ENCODE measurements around the gene BPI.
"Not testable (repeated sequence)": the region's sequence is repeated elsewhere in the genome, so short reads cannot be mapped to it uniquely, and the experiment has no call there.

Gene BPI

DNA sequence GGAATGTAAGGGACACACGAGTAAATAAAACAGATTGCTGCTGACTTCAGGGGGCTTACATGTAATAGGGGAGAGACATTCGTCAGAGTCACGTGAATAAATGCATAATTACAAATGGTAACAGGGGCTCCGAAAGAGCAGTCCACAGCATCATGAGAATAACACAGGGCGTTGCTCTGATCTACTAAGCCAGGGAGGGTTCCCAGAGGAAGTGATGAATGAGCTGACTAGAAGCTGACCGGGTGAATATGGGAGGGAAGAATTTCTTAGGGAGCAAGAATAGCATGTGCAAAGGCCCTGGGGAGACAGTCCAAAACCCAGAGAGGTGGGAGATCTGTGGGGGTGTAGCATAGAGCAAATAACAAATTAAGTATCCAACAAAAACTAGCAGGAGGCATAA lies 2.4 kb downstream of the BPI start:
- H3K9me3 Mint-ChIP-seq = no peaks in the 10 kb centered on the region
- no peak overlapping the region for H3K4me3 Mint-ChIP-seq
- H3K27ac Mint-ChIP-seq = no peak overlapping the region
- H3K27me3 Mint-ChIP-seq = peaks cover 67% of the 10 kb centered on the region
- H3K36me3 Mint-ChIP-seq (ENCODE audit: low read depth) = no peaks in the 10 kb centered on the region
- peaks cover 22% of the 10 kb centered on the region for H3K4me1 Mint-ChIP-seq (ENCODE audit: low read depth)

DNA sequence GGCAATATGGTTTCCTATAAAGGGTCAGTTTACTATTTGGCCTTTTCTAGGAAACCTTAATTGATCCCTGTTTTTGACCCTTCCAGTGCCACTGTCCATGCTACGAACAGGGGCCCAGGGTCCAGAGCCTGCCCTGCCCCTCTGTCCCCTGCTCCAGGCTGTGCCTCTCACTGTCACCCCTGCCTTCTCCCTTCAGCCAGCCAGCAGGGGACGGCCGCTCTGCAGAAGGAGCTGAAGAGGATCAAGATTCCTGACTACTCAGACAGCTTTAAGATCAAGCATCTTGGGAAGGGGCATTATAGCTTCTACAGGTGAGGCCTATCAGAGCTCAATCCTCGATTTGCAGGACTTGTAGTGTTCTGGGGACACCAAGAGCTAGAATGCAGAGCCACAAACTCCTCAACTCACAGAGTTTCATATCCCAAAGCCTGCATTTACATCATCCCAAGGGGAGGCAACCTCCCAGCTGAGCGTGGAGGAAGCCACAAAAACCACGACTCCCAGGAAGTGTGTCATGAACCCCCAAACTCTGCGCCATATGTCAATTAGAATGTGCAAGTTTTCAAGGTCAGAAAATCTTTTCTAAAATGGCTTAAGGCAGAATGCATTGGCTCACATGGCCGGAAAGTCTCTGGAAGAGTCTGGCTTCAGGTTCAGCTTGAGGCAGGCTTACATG lies 3.6 kb downstream of the BPI start:
- Mint-ChIP-seq H3K9me3 (no peaks in the 10 kb centered on the region), H3K4me1 (ENCODE audit: low read depth) (peaks cover 22% of the 10 kb centered on the region), H3K36me3 (ENCODE audit: low read depth) (no peaks in the 10 kb centered on the region), H3K27me3 (peaks cover 65% of the 10 kb centered on the region), H3K4me3 (no peak overlapping the region), H3K27ac (no peak overlapping the region)

DNA sequence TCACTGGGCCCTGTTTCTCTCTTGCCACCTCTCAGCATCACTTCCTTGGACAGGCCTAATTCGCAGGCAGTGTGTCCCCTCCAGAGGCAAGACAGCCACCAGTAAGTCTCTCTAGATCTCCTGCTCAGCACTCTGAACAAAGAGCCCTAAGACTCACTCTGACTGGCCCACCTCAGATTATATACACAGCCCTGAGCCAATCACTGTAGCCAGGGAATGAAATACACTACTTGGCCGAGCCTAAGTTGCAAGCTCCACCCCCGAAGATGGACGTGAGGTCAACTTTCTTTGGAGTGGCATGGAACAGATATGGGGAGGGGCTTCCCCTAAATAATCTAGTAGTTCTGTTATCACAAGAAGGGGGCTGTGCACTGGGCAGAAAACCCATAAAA lies 4.1 kb downstream of the BPI start:
- H3K27ac Mint-ChIP-seq = no peak overlapping the region
- H3K4me1 Mint-ChIP-seq (ENCODE audit: low read depth) = peaks cover 19% of the 10 kb centered on the region

GRCh38 chr20:38308447-38308846 lies 4.5 kb downstream of the BPI start:
- Mint-ChIP-seq H3K27me3 (peaks cover 58% of the 10 kb centered on the region), H3K4me1 (ENCODE audit: low read depth) (peaks cover 15% of the 10 kb centered on the region), H3K9me3 (no peaks in the 10 kb centered on the region), H3K36me3 (ENCODE audit: low read depth) (no peaks in the 10 kb centered on the region), H3K4me3 (no peak overlapping the region), H3K27ac (no peak overlapping the region)

More for the DNA sequence above, 4.1 kb downstream of the BPI start:
- H3K4me3 Mint-ChIP-seq = no peak overlapping the region
- peaks cover 62% of the 10 kb centered on the region for H3K27me3 Mint-ChIP-seq
- no peaks in the 10 kb centered on the region for H3K36me3 Mint-ChIP-seq (ENCODE audit: low read depth)
- H3K9me3 Mint-ChIP-seq = no peaks in the 10 kb centered on the region

GRCh38 chr20:38311091-38311490 lies 7.1 kb downstream of the BPI start:
- no peak overlapping the region for H3K4me3 Mint-ChIP-seq
- no peaks in the 10 kb centered on the region for H3K36me3 Mint-ChIP-seq (ENCODE audit: low read depth)
- peaks cover 42% of the 10 kb centered on the region for H3K27me3 Mint-ChIP-seq
- no peaks in the 10 kb centered on the region for H3K9me3 Mint-ChIP-seq
- no peaks in the 10 kb centered on the region for H3K4me1 Mint-ChIP-seq (ENCODE audit: low read depth)
- no peak overlapping the region for H3K27ac Mint-ChIP-seq

DNA sequence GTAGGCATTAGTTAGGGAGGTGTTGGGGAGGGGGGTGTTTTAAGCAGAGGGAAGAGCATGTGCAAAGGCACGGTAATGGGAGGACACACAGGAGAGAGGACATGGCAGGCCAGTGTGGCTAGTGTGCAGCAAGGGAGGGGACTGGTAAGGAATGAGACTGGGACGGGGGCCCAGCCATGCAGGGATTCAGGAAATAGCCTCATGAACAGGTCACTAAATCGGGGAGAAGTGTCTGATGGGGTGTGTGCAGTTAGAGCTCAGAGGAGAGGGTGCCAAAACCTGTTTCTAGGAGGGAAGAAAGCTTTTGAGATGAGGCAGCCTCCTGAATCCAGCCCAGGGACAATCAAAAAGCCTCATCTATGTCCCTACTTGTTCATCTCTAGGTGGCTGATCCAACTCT lies 7.5 kb downstream of the BPI start:
- peaks cover 42% of the 10 kb centered on the region for H3K27me3 Mint-ChIP-seq
- H3K36me3 Mint-ChIP-seq (ENCODE audit: low read depth) = no peaks in the 10 kb centered on the region
- H3K4me3 Mint-ChIP-seq = no peak overlapping the region
- no peak overlapping the region for H3K27ac Mint-ChIP-seq
- no peaks in the 10 kb centered on the region for H3K4me1 Mint-ChIP-seq (ENCODE audit: low read depth)
- no peaks in the 10 kb centered on the region for H3K9me3 Mint-ChIP-seq

DNA sequence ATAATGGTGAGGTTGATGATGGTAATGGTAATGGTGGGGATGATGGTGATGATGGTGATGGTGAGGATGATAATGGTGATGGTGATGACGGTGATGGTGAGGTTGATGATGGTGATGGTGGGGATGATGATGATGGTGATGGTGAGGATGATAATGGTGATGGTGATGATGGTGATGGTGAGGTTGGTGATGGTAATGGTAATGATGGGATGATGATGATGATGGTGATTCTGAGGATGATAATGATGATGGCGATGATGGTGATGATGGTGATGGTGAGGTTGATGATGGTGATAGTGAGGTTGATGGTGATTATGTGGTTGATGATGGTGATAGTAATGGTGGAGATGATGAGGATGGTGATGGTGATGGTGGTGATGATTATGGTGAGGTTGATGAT lies 9.7 kb downstream of the BPI start:
- Mint-ChIP-seq H3K36me3 (ENCODE audit: low read depth) (no peaks in the 10 kb centered on the region), H3K27ac (no peak overlapping the region), H3K27me3 (peaks cover 44% of the 10 kb centered on the region), H3K9me3 (no peaks in the 10 kb centered on the region), H3K4me3 (no peak overlapping the region), H3K4me1 (ENCODE audit: low read depth) (peaks cover 10% of the 10 kb centered on the region)

DNA sequence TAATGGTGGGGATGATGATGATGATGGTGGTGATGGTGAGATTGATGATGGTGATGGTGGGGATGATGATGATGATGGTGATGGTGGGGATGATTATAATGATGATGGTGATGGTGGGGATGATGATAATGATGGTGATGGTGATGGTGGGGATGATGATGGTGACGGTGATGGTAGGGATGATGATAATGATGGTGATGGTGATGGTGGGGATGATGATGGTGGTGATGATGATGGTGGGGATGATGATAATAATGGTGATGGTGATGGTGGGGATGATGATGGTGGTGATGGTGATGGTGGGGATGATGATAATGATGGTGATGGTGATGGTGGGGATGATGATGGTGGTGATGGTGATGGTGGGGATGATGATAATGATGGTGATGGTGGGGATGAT lies 10.4 kb downstream of the BPI start:
- not testable (repeated sequence) for H3K27ac Mint-ChIP-seq; H3K36me3 Mint-ChIP-seq (ENCODE audit: low read depth); H3K4me3 Mint-ChIP-seq; H3K9me3 Mint-ChIP-seq
- H3K4me1 Mint-ChIP-seq (ENCODE audit: low read depth) = peaks cover 10% of the 10 kb centered on the region
- peaks cover 44% of the 10 kb centered on the region for H3K27me3 Mint-ChIP-seq

DNA sequence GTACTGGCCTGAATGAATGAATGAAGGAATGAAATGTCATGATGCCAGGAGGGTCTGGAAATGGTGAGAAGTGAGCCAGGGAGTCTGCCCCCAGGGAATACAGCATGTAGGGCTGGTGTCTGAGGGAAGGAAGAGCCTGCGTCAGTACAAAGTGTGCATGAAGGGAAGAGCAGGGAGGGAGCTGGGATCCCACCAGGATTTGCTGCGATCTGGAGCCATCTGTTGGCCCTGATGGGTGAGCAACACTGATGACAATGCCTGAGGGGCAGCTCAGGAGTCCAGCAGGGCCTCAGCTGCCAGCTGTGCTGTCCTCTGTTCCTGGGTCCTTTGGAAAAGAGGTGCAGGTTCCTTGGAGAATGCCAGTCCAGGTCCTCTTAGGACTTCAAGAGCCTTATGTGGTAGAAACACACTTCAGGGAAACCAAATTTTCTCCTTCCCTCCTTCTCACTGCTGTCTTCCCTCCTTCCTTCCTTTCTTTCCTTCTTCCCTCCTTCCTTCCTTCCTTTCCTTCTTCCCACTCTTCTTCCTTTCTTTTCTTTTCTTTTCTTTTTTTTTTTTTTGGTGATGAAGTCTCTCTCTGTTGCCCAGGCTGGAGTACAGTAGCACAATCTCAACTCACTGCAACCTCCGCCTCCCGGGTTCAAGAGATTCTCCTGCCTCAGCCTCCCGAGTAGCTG lies 11.5 kb downstream of the BPI start:
- no peak overlapping the region for H3K27ac Mint-ChIP-seq
- no peaks in the 10 kb centered on the region for H3K36me3 Mint-ChIP-seq (ENCODE audit: low read depth)
- H3K4me1 Mint-ChIP-seq (ENCODE audit: low read depth) = peaks cover 10% of the 10 kb centered on the region
- no peak overlapping the region for H3K4me3 Mint-ChIP-seq
- peaks cover 51% of the 10 kb centered on the region for H3K27me3 Mint-ChIP-seq
- H3K9me3 Mint-ChIP-seq = no peaks in the 10 kb centered on the region

DNA sequence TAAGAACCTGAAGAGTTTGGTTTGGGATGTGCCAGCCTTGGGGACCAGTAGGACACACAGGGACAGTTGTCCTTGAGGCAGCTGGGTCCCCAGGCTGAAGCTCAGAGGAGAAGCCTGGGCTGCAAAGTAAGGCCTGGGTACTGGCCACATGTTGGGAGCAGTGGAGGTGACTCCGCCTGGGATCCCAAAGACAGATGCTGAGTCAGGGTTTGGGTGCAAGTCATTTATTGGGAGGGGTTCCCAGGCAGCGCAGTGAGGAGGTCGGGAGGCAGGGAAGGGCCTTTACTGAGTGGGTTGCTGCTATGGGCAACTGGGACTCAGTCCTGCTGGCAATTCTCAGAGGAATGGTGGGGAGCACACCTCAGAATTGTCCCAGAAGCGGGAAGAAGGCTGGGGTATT lies 12.4 kb downstream of the BPI start:
- Mint-ChIP-seq H3K4me3 (no peak overlapping the region), H3K4me1 (ENCODE audit: low read depth) (peaks cover 10% of the 10 kb centered on the region), H3K27ac (no peak overlapping the region), H3K9me3 (no peaks in the 10 kb centered on the region), H3K27me3 (peaks cover 47% of the 10 kb centered on the region), H3K36me3 (ENCODE audit: low read depth) (no peaks in the 10 kb centered on the region)

- Mint-ChIP-seq H3K4me1 (ENCODE audit: low read depth) (peaks cover 10% of the 10 kb centered on the region), H3K27ac (no peak overlapping the region), H3K4me3 (no peak overlapping the region), H3K9me3 (no peaks in the 10 kb centered on the region), H3K36me3 (ENCODE audit: low read depth) (no peaks in the 10 kb centered on the region), H3K27me3 (peaks cover 46% of the 10 kb centered on the region)
Observed at GRCh38 chr20:38317422-38317821, 13.5 kb downstream of the BPI start.

DNA sequence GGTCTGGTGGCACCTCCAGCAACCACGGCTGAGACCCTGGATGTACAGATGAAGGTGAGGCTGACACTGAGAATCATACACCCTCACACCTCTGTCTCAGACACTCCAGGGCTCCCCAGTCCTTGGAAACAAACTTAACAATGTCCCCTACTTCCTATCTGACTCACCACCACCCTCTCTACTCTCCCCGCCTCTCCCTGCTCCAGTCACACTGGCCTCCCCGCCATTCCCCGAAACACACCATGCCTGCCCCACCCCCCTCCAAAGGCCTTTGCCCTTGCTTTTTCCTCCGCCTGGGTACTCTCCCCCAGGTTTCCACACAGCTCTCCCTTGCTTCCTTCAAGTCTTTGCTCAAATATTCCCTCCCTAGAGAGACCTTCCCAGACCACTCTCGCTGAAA lies 16.3 kb downstream of the BPI start:
- peaks cover 43% of the 10 kb centered on the region for H3K27me3 Mint-ChIP-seq
- no peak overlapping the region for H3K4me3 Mint-ChIP-seq
- peaks cover 10% of the 10 kb centered on the region for H3K4me1 Mint-ChIP-seq (ENCODE audit: low read depth)
- H3K9me3 Mint-ChIP-seq = no peaks in the 10 kb centered on the region
- no peaks in the 10 kb centered on the region for H3K36me3 Mint-ChIP-seq (ENCODE audit: low read depth)
- no peak overlapping the region for H3K27ac Mint-ChIP-seq

DNA sequence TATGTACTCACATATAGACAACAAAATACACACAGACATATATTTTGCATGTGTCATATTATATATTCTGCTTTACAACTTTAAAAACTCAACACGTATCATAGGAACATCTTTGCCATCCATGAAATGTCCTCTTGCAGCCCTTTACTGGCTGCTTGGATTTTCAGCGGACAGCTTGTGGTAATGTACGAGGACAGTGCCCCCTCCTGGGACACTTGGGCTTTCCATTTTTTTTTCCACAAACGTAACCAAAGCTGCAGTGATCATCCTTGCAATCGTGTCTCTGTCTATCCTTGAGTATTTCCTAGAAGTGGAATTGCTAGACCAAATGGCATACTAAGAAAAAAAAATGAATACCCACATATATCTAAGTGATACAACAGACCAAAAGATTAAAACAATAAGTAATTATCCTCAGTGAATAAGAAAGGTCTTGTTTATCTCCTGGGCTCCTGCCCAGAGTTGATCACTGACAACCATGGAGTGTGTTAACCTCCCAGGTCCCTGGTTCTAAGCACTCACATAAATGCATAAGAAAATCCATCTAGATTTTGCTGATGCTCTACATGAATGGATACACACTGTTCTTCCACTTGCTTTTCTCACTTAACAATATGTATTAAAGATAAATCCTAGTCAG lies 18.1 kb downstream of the BPI start:
- H3K4me1 Mint-ChIP-seq (ENCODE audit: low read depth) = peaks cover 5% of the 10 kb centered on the region

GRCh38 chr20:38324159-38324558 lies 20.2 kb downstream of the BPI start:
- Mint-ChIP-seq H3K36me3 (ENCODE audit: low read depth) (no peaks in the 10 kb centered on the region), H3K27ac (no peak overlapping the region), H3K27me3 (peaks cover 31% of the 10 kb centered on the region), H3K4me1 (ENCODE audit: low read depth) (no peaks in the 10 kb centered on the region), H3K9me3 (no peaks in the 10 kb centered on the region), H3K4me3 (no peak overlapping the region)

More for the DNA sequence above, 18.1 kb downstream of the BPI start:
- Mint-ChIP-seq H3K27ac (no peak overlapping the region), H3K36me3 (ENCODE audit: low read depth) (no peaks in the 10 kb centered on the region), H3K27me3 (peaks cover 37% of the 10 kb centered on the region), H3K9me3 (no peaks in the 10 kb centered on the region), H3K4me3 (no peak overlapping the region)

DNA sequence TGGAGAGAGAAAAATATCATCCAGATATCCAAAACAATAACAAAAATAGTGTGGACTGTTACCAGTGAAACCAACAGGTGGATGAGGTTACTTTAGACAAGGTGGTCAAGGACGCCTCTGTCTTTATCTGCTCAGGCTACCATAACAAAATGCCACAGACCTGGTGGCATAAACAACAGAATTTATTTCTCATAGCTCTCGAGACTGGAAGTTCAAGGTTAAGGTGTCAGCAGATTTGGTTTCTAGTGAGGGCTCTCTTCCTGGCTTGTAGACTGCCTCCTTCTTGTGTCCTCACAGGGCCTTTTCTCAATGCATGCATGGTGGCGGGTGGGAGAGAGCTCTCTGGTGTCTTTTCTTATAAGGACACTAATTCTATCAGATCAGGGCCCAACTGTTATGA lies 21.2 kb downstream of the BPI start:
- Mint-ChIP-seq H3K27me3 (peaks cover 27% of the 10 kb centered on the region), H3K36me3 (ENCODE audit: low read depth) (no peaks in the 10 kb centered on the region), H3K4me1 (ENCODE audit: low read depth) (no peaks in the 10 kb centered on the region), H3K4me3 (no peak overlapping the region), H3K27ac (no peak overlapping the region), H3K9me3 (no peaks in the 10 kb centered on the region)

All from stimulated activated naive CD8-positive, alpha-beta T cell treated with anti-CD3 and anti-CD28 coated beads, Interleukin-15, Interleukin-2, amounts not matched to agents 100 ng/mL and 50 ng/mL, for 24 hours (primary cell).